ENCODE results near the gene GPR160. TPM values are rescaled to one million over a fixed set of nuclear protein-coding genes. Genes with fewer than 3 reads are reported as not detected.

GPR160 gene
- total and polyA plus RNA-seq, 2 of the 13 experiments (the other 11 are each of a cell fraction or from before 2014, with no cell fraction given), result 12.1 to 23.2 TPM

GRCh38 chr3:170076715-170077238 is 39.0 kb downstream of the GPR160 start (continued):
- TF ChIP-seq REST (IDR thresholded peaks at IDR 0.05; ENCODE audit: borderline replicate concordance in 1 of 2, low read depth in 1 of 2, low read length in 2 of 2), result no peak
- TF ChIP-seq GLI4 (CRISPR knock-in tag; IDR thresholded peaks at IDR 0.05; ENCODE audit: borderline replicate concordance), result no peak
- TF ChIP-seq IRF2 (CRISPR knock-in tag; IDR thresholded peaks at IDR 0.05), result no peak
- TF ChIP-seq ZIK1 (CRISPR knock-in tag; IDR thresholded peaks at IDR 0.05; ENCODE audit: borderline replicate concordance, low read depth), result no peak
- TF ChIP-seq ZBTB42 (CRISPR knock-in tag; IDR thresholded peaks at IDR 0.05), result no peak
- TF ChIP-seq ZMAT3 (CRISPR knock-in tag; conservative IDR thresholded peaks at IDR 0.05), result no peak
- TF ChIP-seq DRAP1 (CRISPR knock-in tag; IDR thresholded peaks at IDR 0.05), result no peak
- no peak for TF ChIP-seq PAX8 (CRISPR knock-in tag; IDR thresholded peaks at IDR 0.05; ENCODE audit: borderline replicate concordance)
- peak; percentile 80 for TF ChIP-seq HNF4A (CRISPR knock-in tag; IDR thresholded peaks at IDR 0.05)
- TF ChIP-seq DNMT1 (CRISPR knock-in tag; IDR thresholded peaks at IDR 0.05), result no peak
- TF ChIP-seq ZFP62 (CRISPR knock-in tag; IDR thresholded peaks at IDR 0.05), result no peak
- TF ChIP-seq HIVEP1 (CRISPR knock-in tag; IDR thresholded peaks at IDR 0.05), result no peak
- TF ChIP-seq ZNF687 (CRISPR knock-in tag; IDR thresholded peaks at IDR 0.05), result 0 out of 2 replicates have a peak, but pooled peaks have one; percentile 6
- TF ChIP-seq MTF2 (CRISPR knock-in tag; IDR thresholded peaks at IDR 0.05; ENCODE audit: borderline replicate concordance), result no peak
- no peak for TF ChIP-seq NFATC3 (CRISPR knock-in tag; IDR thresholded peaks at IDR 0.05)
- TF ChIP-seq ZBTB33 (CRISPR knock-in tag; IDR thresholded peaks at IDR 0.05), result peak; percentile 69
- no peak for TF ChIP-seq SRSF9 (IDR thresholded peaks at IDR 0.05; ENCODE audit: borderline replicate concordance, insufficient read depth, low read depth, low read length, poor library complexity, severe bottlenecking)
- TF ChIP-seq PBX3 (CRISPR knock-in tag; IDR thresholded peaks at IDR 0.05; ENCODE audit: borderline replicate concordance), result no peak
